Left lung (tissue), 10 donors: ENCODE measurements around the gene EIF1B. TPM values are rescaled to one million over a fixed set of nuclear protein-coding genes. Genes with fewer than 3 reads are reported as not detected.

Experiments
- ATAC-seq: fragments of 200-7000 bp; cut with Tn5 transposase; one replicate; pipeline ENCODE4 v1.9.1; 2020; ENCODE audit warnings: moderate library complexity
- DNase-seq, 4 donors: peaks; one replicate each; pipeline ENCODE4 v3.0.0-alpha.2; 2013 to 2020
- H3K27ac ChIP-seq, 2 donors: fragments of 200-600 bp; sonication (generic) in 1 of 2; one replicate each; pipeline versions ENCODE4 v1.5.0 to v1.8.0; 2020 to 2021
- H3K27me3 ChIP-seq, 2 donors: fragments of 200-600 bp; sonication (generic) in 1 of 2; one replicate each; pipeline versions ENCODE4 v1.5.0 to v1.8.0; 2020 to 2021
- H3K36me3 ChIP-seq, 2 donors: fragments of 200-600 bp; sonication (generic) in 1 of 2; one replicate each; pipeline versions ENCODE4 v1.5.0 to v1.8.0; 2020 to 2021
- H3K4me1 ChIP-seq, 2 donors: fragments of 200-600 bp; one replicate each; pipeline ENCODE4 v1.8.0; 2021
- H3K4me3 ChIP-seq, 2 donors: fragments of 200-600 bp; sonication (generic) in 1 of 2; one replicate each; pipeline versions ENCODE4 v1.5.0 to v1.8.0; 2020 to 2021; ENCODE audit warnings: mild to moderate bottlenecking in 1 of 2
- H3K9me3 ChIP-seq, 2 donors: fragments of 200-600 bp; sonication (generic) in 1 of 2; one replicate each; pipeline versions ENCODE4 v1.5.0 to v1.8.0; 2020 to 2021
- CTCF ChIP-seq, 2 donors: fragments of 200-600 bp; sonication (generic) in 1 of 2; IDR thresholded peaks; one replicate each; pipeline versions ENCODE4 v1.5.0 to v1.8.0; 2021; ENCODE audit warnings: antibody characterized with exemption in 2 of 2
- intact Hi-C, 2 donors: fragments of 100-400 bp; cut with DNase I; formaldehyde crosslinking; loops; one replicate each; pipeline versions ENCODE4 v1.11.2 to v1.14.2; 2022
- polyA plus RNA-seq, 6 donors: library from polyadenylated mRNA; unstranded; fragments of 120-200 nt; gene quantifications; one replicate each; pipeline ENCODE4 v1.2.1, GENCODE V29; 2013; ENCODE audit not compliant: insufficient read length in 6 of 6
- total RNA-seq, 2 donors: library from RNA; stranded (reverse); fragmentation: NEBNext Ultra II Directional; extraction: Animal tissue kit (Norgen Biotek cat#: 25700); gene quantifications; one replicate each; pipeline ENCODE4 v1.2.1, GENCODE V29; 2021
- donor health status: DM: no; HTN: yes; CAD: no.
- donor health status: DM: no; HTN: no; CAD: no.

The EIF1B gene
- total and polyA plus RNA-seq, 8 donors, result 37.7 to 107 (median 98.4) TPM

- ATAC-seq (no peak), DNase-seq (no peak)
- H3K9me3 ChIP-seq, result no peaks in the 10 kb centered on the region
- no peak for TF ChIP-seq CTCF (IDR thresholded peaks at IDR 0.05)
- no peaks in the 10 kb centered on the region for H3K27me3 ChIP-seq
- no peaks in the 10 kb centered on the region for H3K36me3 ChIP-seq
- no peak overlapping the region for H3K4me3 ChIP-seq
- peaks cover 3 to 21% of the 10 kb centered on the region in 2 donors for H3K4me1 ChIP-seq
- H3K27ac ChIP-seq, result no peak overlapping the region
- intact Hi-C loops, result no loop called here
Measured at GRCh38 chr3:40298075-40298474, 11.4 kb upstream of the EIF1B start.

GRCh38 chr3:40299130-40299720, 10.3 kb upstream of the EIF1B start:
- Histone ChIP-seq H3K4me1 (peaks cover 3 to 21% of the 10 kb centered on the region in 2 donors), H3K36me3 (no peaks in the 10 kb centered on the region), H3K27ac (peak overlapping the region in 1 of 2 donors; percentile 91), H3K4me3 (no peak overlapping the region), H3K27me3 (no peaks in the 10 kb centered on the region), H3K9me3 (no peaks in the 10 kb centered on the region)
- no peak for ATAC-seq
- DNase-seq, result no peak
- intact Hi-C loops, result no loop called here
- no peak for TF ChIP-seq CTCF (IDR thresholded peaks at IDR 0.05)

GRCh38 chr3:40299721-40300335, 9.7 kb upstream of the EIF1B start:
- no peak for TF ChIP-seq CTCF (IDR thresholded peaks at IDR 0.05)
- Histone ChIP-seq H3K27ac (peak overlapping the region in 1 of 2 donors; percentile 91), H3K36me3 (no peaks in the 10 kb centered on the region), H3K9me3 (no peaks in the 10 kb centered on the region), H3K27me3 (no peaks in the 10 kb centered on the region), H3K4me3 (no peak overlapping the region), H3K4me1 (peaks cover 3 to 21% of the 10 kb centered on the region in 2 donors)
- DNase-seq, result no peak
- peak; percentile 94 for ATAC-seq
- intact Hi-C loops, result no loop called here

- intact Hi-C loops, result no loop called here
- TF ChIP-seq CTCF (IDR thresholded peaks at IDR 0.05), result no peak
- H3K36me3 ChIP-seq, result no peaks in the 10 kb centered on the region
Measured at GRCh38 chr3:40302784-40303183, 6.7 kb upstream of the EIF1B start.

GRCh38 chr3:40304352-40304751, 5.2 kb upstream of the EIF1B start:
- no peak for DNase-seq
- no peak for ATAC-seq
- TF ChIP-seq CTCF (IDR thresholded peaks at IDR 0.05), result no peak
- no peaks in the 10 kb centered on the region for H3K9me3 ChIP-seq
- no peak overlapping the region for H3K27ac ChIP-seq
- H3K4me3 ChIP-seq, result no peak overlapping the region
- H3K36me3 ChIP-seq, result no peaks in the 10 kb centered on the region
- intact Hi-C loops, result no loop called here
- no peaks in the 10 kb centered on the region for H3K27me3 ChIP-seq
- H3K4me1 ChIP-seq, result peaks cover 3 to 23% of the 10 kb centered on the region in 2 donors

More at GRCh38 chr3:40302784-40303183, 6.7 kb upstream of the EIF1B start:
- ATAC-seq, result no peak
- Histone ChIP-seq H3K27me3 (no peaks in the 10 kb centered on the region), H3K4me1 (peaks cover 3 to 21% of the 10 kb centered on the region in 2 donors), H3K27ac (no peak overlapping the region), H3K9me3 (no peaks in the 10 kb centered on the region), H3K4me3 (no peak overlapping the region)
- DNase-seq, result no peak
